CD4-positive, alpha-beta memory T cell (primary cell): ENCODE measurements around the gene ADGRE3. TPM values are rescaled to one million over a fixed set of nuclear protein-coding genes. Genes with fewer than 3 reads are reported as not detected.

Experiments used
- CTCF ChIA-PET: fragments of 350-600 bp; sonication (Branson Sonifier 250); formaldehyde crosslinking; loops from one replicate; lab custom pipeline; 2021; ENCODE audit warnings: inconsistent platforms; ENCODE audit not compliant: partially characterized antibody; lab: Charles Lee
- POLR2A ChIA-PET: fragments of 350-600 bp; sonication (Branson Sonifier 250); formaldehyde crosslinking; loops from one replicate; lab custom pipeline; 2021; ENCODE audit not compliant: partially characterized antibody; lab: Charles Lee
- DNase-seq, 5 donors: peaks; one replicate each; pipeline versions ENCODE4 v3.0.0 to v3.0.0-alpha.2; 2020 to 2022; ENCODE audit warnings: mixed read lengths in 1 of 5
- H3K27ac ChIP-seq: one replicate; pipeline ENCODE4 v1.7.0; 2013; ENCODE audit warnings: low read depth, low read length
- H3K27me3 ChIP-seq: 2 replicates; pipeline ENCODE4 v1.7.0; 2013; ENCODE audit warnings: mild to moderate bottlenecking, low read length, moderate library complexity; ENCODE audit not compliant: insufficient read depth
- H3K36me3 ChIP-seq: 2 replicates; pipeline ENCODE4 v1.7.0; 2013; ENCODE audit warnings: mild to moderate bottlenecking, low read length, moderate library complexity; ENCODE audit not compliant: insufficient read depth
- H3K4me1 ChIP-seq: 2 replicates; pipeline ENCODE4 v1.7.0; 2013; ENCODE audit warnings: mild to moderate bottlenecking, low read length, moderate library complexity; ENCODE audit not compliant: insufficient read depth
- H3K4me3 ChIP-seq, 2 donors: one replicate each; pipeline ENCODE4 v1.7.0; 2013; ENCODE audit warnings: low read length in 2 of 2, mild to moderate bottlenecking in 1 of 2
- H3K9me3 ChIP-seq, 2 donors: one replicate each; pipeline ENCODE4 v1.7.0; 2013; ENCODE audit warnings: low read length in 2 of 2, control low read depth in 1 of 2; ENCODE audit not compliant: control insufficient read depth in 1 of 2
- H3K27ac Mint-ChIP-seq, 7 donors: one replicate each; pipeline ENCODE4 v1.8.0; 2020 to 2021; ENCODE audit warnings: mixed read lengths in 7 of 7, mild to moderate bottlenecking in 6 of 7, inconsistent platforms in 3 of 7, moderate library complexity in 3 of 7
- H3K27me3 Mint-ChIP-seq, 2 donors: one replicate each; pipeline ENCODE4 v1.8.0; 2020 to 2021; ENCODE audit warnings: mixed read lengths in 2 of 2
- H3K36me3 Mint-ChIP-seq, 2 donors: one replicate each; pipeline ENCODE4 v1.8.0; 2020 to 2021; ENCODE audit warnings: mixed read lengths in 2 of 2, inconsistent platforms in 1 of 2, mild to moderate bottlenecking in 1 of 2
- H3K4me1 Mint-ChIP-seq, 4 donors: one replicate each; pipeline ENCODE4 v1.8.0; 2020 to 2021; ENCODE audit warnings: mixed read lengths in 4 of 4, mild to moderate bottlenecking in 1 of 4
- H3K4me3 Mint-ChIP-seq, 8 donors: one replicate each; pipeline ENCODE4 v1.8.0; 2020 to 2021; ENCODE audit warnings: mixed read lengths in 8 of 8, mild to moderate bottlenecking in 7 of 8, moderate library complexity in 6 of 8, inconsistent platforms in 3 of 8
- H3K9me3 Mint-ChIP-seq, 8 donors: one replicate each; pipeline ENCODE4 v1.8.0; 2020 to 2021; ENCODE audit warnings: mixed read lengths in 8 of 8, mild to moderate bottlenecking in 5 of 8, inconsistent platforms in 3 of 8, moderate library complexity in 1 of 8
- intact Hi-C: fragments of 100-400 bp; cut with micrococcal nuclease; formaldehyde crosslinking; loops from one replicate; pipeline ENCODE4 v1.15.1; 2023
- polyA plus RNA-seq, 2 donors: library from polyadenylated mRNA; unstranded; fragments of 300-500 nt; fragmentation: Illumina TruSeq; gene quantifications; one replicate each; pipeline ENCODE4 v1.2.3, GENCODE V29; 2021
- total RNA-seq, 2 experiments: library from RNA; stranded (reverse); gene quantifications; one replicate each; pipeline ENCODE4 v1.2.3, GENCODE V29; 2021

ADGRE3 gene
- total and polyA plus RNA-seq, 4 experiments from 2014 or later, result not detected

DNA sequence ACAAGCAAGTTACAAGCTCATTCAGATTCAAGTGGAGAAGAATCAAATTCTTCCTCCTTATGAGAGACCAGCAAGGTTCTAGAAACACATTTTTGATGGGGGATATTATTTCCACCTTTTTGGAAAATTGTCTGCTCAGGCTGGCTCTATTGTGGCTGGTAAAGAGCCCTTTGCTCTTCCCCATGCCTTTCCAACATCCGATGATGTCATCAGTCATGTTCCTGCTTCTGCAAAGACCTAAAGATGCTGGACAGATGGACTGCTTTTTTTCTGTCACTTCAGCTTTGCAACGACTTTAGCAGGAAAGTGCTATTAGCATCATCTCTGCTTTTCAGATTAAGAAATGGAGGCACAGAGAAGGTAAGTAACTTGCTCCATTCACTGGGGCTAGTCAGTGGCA lies 4.2 kb downstream of the ADGRE3 start:
- H3K36me3 Mint-ChIP-seq, result no peaks in the 10 kb centered on the region
- CTCF ChIA-PET, result interaction anchor here (1.0 kb wide), 1 partner anchor 16 kb away, joined by 4 read pairs; no protein-coding TSS in a partner anchor
- no peak overlapping the region for H3K4me3 Mint-ChIP-seq
- Histone ChIP-seq H3K9me3 (no peaks in the 10 kb centered on the region), H3K36me3 (no peaks in the 10 kb centered on the region), H3K27ac (no peak overlapping the region), H3K4me1 (peaks cover 38% of the 10 kb centered on the region), H3K27me3 (no peaks in the 10 kb centered on the region), H3K4me3 (no peak overlapping the region)
- H3K4me1 Mint-ChIP-seq, result peaks cover 3 to 39% (median 14%) of the 10 kb centered on the region in 4 donors
- no peak for DNase-seq
- H3K9me3 Mint-ChIP-seq, result peaks cover 0 to 24% (median 15%) of the 10 kb centered on the region in 8 donors
- POLR2A ChIA-PET, result no interaction called here
- intact Hi-C loops, result no loop called here
- H3K27ac Mint-ChIP-seq, result peak overlapping the region in 2 of 7 donors; percentile 31 to 41
- peaks cover 13 to 18% of the 10 kb centered on the region in 2 donors for H3K27me3 Mint-ChIP-seq

- H3K27me3 Mint-ChIP-seq, result peaks cover 11 to 18% of the 10 kb centered on the region in 2 donors
- intact Hi-C loops, result no loop called here
- no peak for DNase-seq
- POLR2A ChIA-PET, result no interaction called here
- Histone ChIP-seq H3K4me1 (peaks cover 35% of the 10 kb centered on the region), H3K4me3 (no peak overlapping the region), H3K36me3 (no peaks in the 10 kb centered on the region), H3K27ac (no peak overlapping the region), H3K9me3 (no peaks in the 10 kb centered on the region), H3K27me3 (no peaks in the 10 kb centered on the region)
- CTCF ChIA-PET, result interaction anchor here (1.0 kb wide), 1 partner anchor 17 kb away, joined by 4 read pairs; no protein-coding TSS in a partner anchor
- peaks cover 0 to 24% (median 15%) of the 10 kb centered on the region in 8 donors for H3K9me3 Mint-ChIP-seq
- no peaks in the 10 kb centered on the region for H3K36me3 Mint-ChIP-seq
- H3K4me3 Mint-ChIP-seq, result no peak overlapping the region
- H3K4me1 Mint-ChIP-seq, result peaks cover 3 to 37% (median 14%) of the 10 kb centered on the region in 4 donors
- H3K27ac Mint-ChIP-seq, result peak overlapping the region in 2 of 7 donors; percentile 37 to 41
Measured at GRCh38 chr19:14669940-14670339, 4.7 kb downstream of the ADGRE3 start.

DNA sequence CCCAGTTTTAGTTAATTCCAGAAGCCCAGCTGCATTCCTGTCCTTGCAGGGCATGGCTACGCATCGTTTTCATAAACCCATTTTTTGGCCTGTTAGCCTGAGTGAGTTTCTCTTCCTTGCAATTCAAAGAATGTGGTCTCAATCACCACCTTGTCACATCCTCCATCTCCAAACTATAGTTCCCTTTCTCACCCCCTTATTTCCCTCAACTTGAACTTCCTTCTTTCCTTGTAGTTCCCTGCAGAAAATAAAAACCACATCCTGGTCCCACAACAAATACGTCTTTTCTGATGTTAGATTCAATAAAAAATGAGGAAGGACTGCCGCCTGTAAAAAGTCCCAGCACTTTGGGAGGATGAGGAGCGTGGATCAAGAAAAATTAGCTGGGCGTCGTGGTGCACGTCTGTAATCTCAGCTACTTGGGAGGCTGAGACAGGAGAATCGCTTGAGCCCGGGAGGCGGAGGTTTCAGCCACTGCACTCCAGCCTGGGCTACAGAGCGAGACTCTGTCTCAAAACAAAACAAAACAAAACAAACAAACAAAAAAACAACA lies 13.2 kb downstream of the ADGRE3 start:
- Mint-ChIP-seq H3K27ac (no peak overlapping the region), H3K9me3 (no peaks in the 10 kb centered on the region), H3K36me3 (no peaks in the 10 kb centered on the region), H3K27me3 (peaks cover 14 to 15% of the 10 kb centered on the region in 2 donors), H3K4me3 (no peak overlapping the region), H3K4me1 (peaks cover 0 to 4% (median under 1%) of the 10 kb centered on the region in 4 donors)
- no peak for DNase-seq
- CTCF ChIA-PET, result no interaction called here
- no peaks in the 10 kb centered on the region for H3K4me1 ChIP-seq
- no peaks in the 10 kb centered on the region for H3K27me3 ChIP-seq
- POLR2A ChIA-PET, result no interaction called here
- H3K27ac ChIP-seq, result no peak overlapping the region
- no peaks in the 10 kb centered on the region for H3K36me3 ChIP-seq
- no peak overlapping the region for H3K4me3 ChIP-seq
- H3K9me3 ChIP-seq, result no peaks in the 10 kb centered on the region
- intact Hi-C loops, result no loop called here

DNA sequence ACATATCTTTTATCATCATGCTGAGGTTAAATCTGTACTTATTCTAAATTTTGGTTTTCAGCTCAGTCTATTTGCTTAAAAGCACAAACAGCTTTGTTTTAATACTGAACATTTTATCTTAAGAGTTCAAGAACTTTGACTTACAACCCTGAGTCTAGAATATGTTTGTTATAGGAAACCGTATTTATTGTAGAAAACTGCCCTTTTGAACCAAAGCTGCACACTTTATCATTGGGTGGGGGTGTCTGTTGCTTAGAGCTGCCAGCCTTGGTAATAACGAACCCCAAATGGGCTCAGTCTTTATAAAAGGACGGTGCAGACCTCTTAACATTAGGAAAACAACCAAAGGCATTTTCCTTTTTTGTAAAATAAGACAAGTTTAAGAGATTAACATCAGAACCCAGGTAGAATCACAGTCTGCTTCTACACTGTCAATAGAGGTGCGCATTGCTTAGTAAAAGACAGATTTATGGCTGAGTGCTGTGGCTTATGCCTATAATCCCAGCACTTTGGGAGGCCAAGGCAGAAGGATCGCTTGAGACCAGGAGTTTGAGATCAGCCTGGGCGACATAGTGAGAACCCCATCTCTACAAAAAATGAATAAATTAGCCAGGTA lies 14.7 kb downstream of the ADGRE3 start:
- no peak overlapping the region for H3K27ac Mint-ChIP-seq
- H3K36me3 Mint-ChIP-seq, result no peaks in the 10 kb centered on the region
- no peaks in the 10 kb centered on the region for H3K9me3 Mint-ChIP-seq
- CTCF ChIA-PET, result no interaction called here
- Histone ChIP-seq H3K4me1 (no peaks in the 10 kb centered on the region), H3K9me3 (no peaks in the 10 kb centered on the region), H3K36me3 (no peaks in the 10 kb centered on the region), H3K27me3 (no peaks in the 10 kb centered on the region), H3K4me3 (no peak overlapping the region), H3K27ac (no peak overlapping the region)
- H3K27me3 Mint-ChIP-seq, result peaks cover 14 to 19% of the 10 kb centered on the region in 2 donors
- intact Hi-C loops, result no loop called here
- no peak for DNase-seq
- POLR2A ChIA-PET, result no interaction called here
- H3K4me3 Mint-ChIP-seq, result no peak overlapping the region
- peaks cover 0 to 4% (median under 1%) of the 10 kb centered on the region in 4 donors for H3K4me1 Mint-ChIP-seq

- Mint-ChIP-seq H3K4me1 (peaks cover 0 to 2% (median 0%) of the 10 kb centered on the region in 4 donors), H3K27ac (peak overlapping the region in 1 of 7 donors; percentile 54), H3K27me3 (peaks cover 11 to 12% of the 10 kb centered on the region in 2 donors), H3K9me3 (no peaks in the 10 kb centered on the region), H3K4me3 (no peak overlapping the region), H3K36me3 (no peaks in the 10 kb centered on the region)
- no peaks in the 10 kb centered on the region for H3K36me3 ChIP-seq
- H3K9me3 ChIP-seq, result no peaks in the 10 kb centered on the region
- intact Hi-C loops, result no loop called here
- POLR2A ChIA-PET, result no interaction called here
- CTCF ChIA-PET, result no interaction called here
- no peak overlapping the region for H3K4me3 ChIP-seq
- no peak overlapping the region for H3K27ac ChIP-seq
- H3K27me3 ChIP-seq, result no peaks in the 10 kb centered on the region
- DNase-seq, result no peak
- no peaks in the 10 kb centered on the region for H3K4me1 ChIP-seq
Measured at GRCh38 chr19:14655726-14656125, 18.9 kb downstream of the ADGRE3 start.

DNA sequence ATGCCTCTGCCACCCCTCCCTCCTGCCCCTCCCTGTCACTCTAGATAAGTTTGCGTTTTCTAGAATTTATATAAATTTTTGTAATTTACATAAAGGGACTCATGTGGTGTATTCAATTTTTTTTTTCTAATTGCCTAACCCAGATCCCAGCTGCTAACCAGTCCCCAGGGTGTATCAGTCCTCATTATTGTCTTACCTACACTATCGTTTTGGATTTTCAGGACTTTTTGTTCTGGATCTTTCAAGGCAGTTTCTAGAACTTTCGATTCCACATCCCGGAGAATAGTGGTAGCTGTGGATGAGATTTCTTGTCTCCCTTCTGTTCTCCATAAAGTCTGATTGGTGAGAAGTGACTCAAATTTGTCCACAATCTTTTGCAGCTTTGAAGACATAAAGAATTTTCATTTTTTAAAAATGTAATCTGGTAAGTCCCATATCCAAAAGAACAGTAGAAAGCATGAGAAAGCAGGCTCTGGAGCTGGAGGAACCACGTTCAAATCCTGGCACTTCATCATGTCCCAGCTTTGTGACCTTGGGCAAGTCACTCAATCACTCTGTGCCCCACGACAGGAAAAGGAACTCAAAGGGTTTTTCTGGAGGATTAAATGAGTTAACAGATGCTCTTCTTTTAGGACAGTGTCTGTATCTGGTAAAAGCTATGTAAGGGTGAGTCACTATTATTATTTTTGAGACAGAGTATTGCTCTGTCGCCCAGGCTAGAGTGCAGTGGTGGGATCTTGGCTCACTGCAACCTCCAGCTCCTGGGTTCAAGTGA lies 19.7 kb downstream of the ADGRE3 start:
- Histone ChIP-seq H3K27me3 (no peaks in the 10 kb centered on the region), H3K4me1 (no peaks in the 10 kb centered on the region), H3K27ac (no peak overlapping the region), H3K9me3 (no peaks in the 10 kb centered on the region), H3K4me3 (no peak overlapping the region), H3K36me3 (no peaks in the 10 kb centered on the region)
- no peak for DNase-seq
- H3K27ac Mint-ChIP-seq, result no peak overlapping the region
- ChIA-PET CTCF (no interaction called here), POLR2A (no interaction called here)
- intact Hi-C loops, result no loop called here
- no peaks in the 10 kb centered on the region for H3K4me1 Mint-ChIP-seq
- H3K27me3 Mint-ChIP-seq, result peaks cover 11 to 13% of the 10 kb centered on the region in 2 donors
- H3K36me3 Mint-ChIP-seq, result no peaks in the 10 kb centered on the region
- no peaks in the 10 kb centered on the region for H3K9me3 Mint-ChIP-seq
- H3K4me3 Mint-ChIP-seq, result no peak overlapping the region

DNA sequence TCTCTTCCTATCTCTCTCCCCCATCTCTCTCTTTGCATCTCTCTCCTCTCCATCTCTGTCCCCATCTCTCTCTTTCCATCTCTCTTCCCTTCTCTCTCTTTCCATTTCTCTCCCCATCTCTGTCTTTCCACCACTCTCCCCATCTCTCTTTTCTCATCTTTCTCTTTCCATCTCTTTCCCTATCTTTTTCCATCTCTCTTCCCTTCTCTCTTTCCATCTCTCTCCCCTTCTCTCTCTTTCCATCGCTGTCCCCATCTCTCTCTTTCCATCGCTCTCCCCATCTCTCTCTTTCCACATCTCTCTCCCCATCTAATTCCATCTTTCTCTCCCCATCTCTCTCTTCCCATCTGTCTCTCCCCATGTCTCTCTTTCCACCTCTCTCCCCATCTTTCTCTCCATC lies 24.5 kb downstream of the ADGRE3 start:
- peaks cover 0 to 3% (median 0%) of the 10 kb centered on the region in 8 donors for H3K9me3 Mint-ChIP-seq
- H3K27ac Mint-ChIP-seq, result peak overlapping the region in 1 of 7 donors; percentile 44

More for the DNA sequence above, 24.5 kb downstream of the ADGRE3 start:
- H3K4me3 Mint-ChIP-seq, result no peak overlapping the region
- ChIA-PET POLR2A (no interaction called here), CTCF (no interaction called here)
- no peaks in the 10 kb centered on the region for H3K27me3 ChIP-seq
- H3K4me3 ChIP-seq, result no peak overlapping the region
- H3K4me1 ChIP-seq, result no peaks in the 10 kb centered on the region
- H3K27me3 Mint-ChIP-seq, result peaks cover 11 to 15% of the 10 kb centered on the region in 2 donors
- H3K27ac ChIP-seq, result no peak overlapping the region
- no peak for DNase-seq
- intact Hi-C loops, result no loop called here
- no peaks in the 10 kb centered on the region for H3K9me3 ChIP-seq
- peaks cover 0 to 1% (median 0%) of the 10 kb centered on the region in 4 donors for H3K4me1 Mint-ChIP-seq
- H3K36me3 Mint-ChIP-seq, result no peaks in the 10 kb centered on the region
- no peaks in the 10 kb centered on the region for H3K36me3 ChIP-seq
